ENCODE data around the gene PROK1. TPM values are rescaled to one million over a fixed set of nuclear protein-coding genes. Genes with fewer than 3 reads are reported as not detected.
A peak's percentile ranks its signal among the peaks of the same experiment; 100 is the strongest.

The PROK1 gene
- total and polyA plus RNA-seq, 2 of the 13 experiments (the other 11 are each of a cell fraction or from before 2014, with no cell fraction given), result 0.07 TPM; not detected in 1

DNA sequence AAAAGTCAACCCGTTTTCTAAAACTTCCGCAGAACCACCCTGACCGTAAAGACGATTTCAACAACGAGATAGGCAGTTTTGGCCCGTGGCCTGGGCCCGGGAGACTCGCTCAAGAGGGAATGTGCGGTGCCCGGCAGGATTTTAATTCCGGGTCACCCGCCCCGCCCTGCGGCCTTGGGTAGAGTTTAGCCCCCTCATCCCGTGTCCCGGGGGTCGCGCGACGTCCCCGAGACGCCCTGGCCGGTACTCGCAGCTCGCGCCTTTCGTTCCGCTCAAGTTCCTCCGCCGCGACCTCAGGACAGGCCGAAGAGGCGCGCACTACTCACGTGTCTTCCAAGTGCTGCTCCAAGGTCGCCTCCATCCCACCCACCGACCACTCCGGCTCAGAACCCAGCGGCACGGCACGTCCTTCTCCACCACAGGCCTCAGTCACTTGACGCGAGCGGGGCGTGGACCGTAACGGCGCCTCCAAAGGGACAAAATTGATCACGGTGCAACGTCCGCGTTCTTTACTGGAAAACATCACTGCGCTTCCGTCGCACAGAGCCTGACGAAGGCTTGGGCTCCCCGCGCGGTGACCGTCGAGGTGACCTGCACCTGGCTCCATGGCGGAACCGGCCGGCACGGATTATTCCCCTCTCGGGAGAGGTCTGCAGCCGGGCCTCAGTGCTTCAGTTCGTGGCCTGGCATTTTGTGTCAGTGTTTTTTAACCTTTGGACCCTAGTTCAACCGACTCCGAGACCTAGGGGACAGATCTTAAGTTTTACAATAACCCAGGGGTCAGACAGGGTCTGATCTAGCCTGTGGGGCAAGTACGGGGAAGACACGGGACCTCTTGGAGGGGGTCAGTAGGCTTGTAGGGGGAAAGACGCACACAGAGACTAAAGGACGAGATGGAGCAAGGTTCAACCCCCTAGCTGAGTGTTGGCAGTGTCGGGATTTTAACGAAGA lies 43.4 kb upstream of the PROK1 start, which contains the start of gene LAMTOR5 (continued):
- TF ChIP-seq MEIS2 (CRISPR knock-in tag; IDR thresholded peaks at IDR 0.05) (no peak), TCF12 (IDR thresholded peaks at IDR 0.05) (no peak), TCF12 (CRISPR knock-in tag; IDR thresholded peaks at IDR 0.05) (no peak), TCF7 (IDR thresholded peaks at IDR 0.05; ENCODE audit: low read depth) (no peak), GABPB1 (CRISPR knock-in tag; IDR thresholded peaks at IDR 0.05) (peak; percentile 97), EP300 (IDR thresholded peaks at IDR 0.05; ENCODE audit: low read depth in 2 of 2, low read length in 2 of 2) (peak in 1 of 2 experiments; percentile 12; a peak in 1 of 4 replicates), EP300 (CRISPR knock-in tag; IDR thresholded peaks at IDR 0.05; ENCODE audit: borderline replicate concordance) (no peak), ETV5 (CRISPR knock-in tag; IDR thresholded peaks at IDR 0.05; ENCODE audit: borderline replicate concordance) (peak; percentile 89), ZBTB21 (CRISPR knock-in tag; IDR thresholded peaks at IDR 0.05) (peak; percentile 52; the same call in 1 of the 2 replicates), POLR2AphosphoS5 (IDR thresholded peaks at IDR 0.05; ENCODE audit: low read depth, low read length) (peak; percentile 94), U2AF1 (optimal IDR thresholded peaks at IDR 0.05; ENCODE audit: low read depth, low read length) (no peak), ARNT2 (CRISPR knock-in tag; IDR thresholded peaks at IDR 0.05; ENCODE audit: low read depth) (peak; percentile 93), ARHGAP35 (CRISPR knock-in tag; IDR thresholded peaks at IDR 0.05; ENCODE audit: borderline replicate concordance) (peak; percentile 63), GLI4 (CRISPR knock-in tag; IDR thresholded peaks at IDR 0.05; ENCODE audit: borderline replicate concordance) (no peak; the same call in 1 of the 2 replicates), ZNF530 (CRISPR knock-in tag; IDR thresholded peaks at IDR 0.05; ENCODE audit: low read depth) (peak; percentile 88; the same call in 1 of the 2 replicates), SIX4 (CRISPR knock-in tag; IDR thresholded peaks at IDR 0.05) (peak; percentile 39; the same call in 1 of the 2 replicates), ZNF20 (CRISPR knock-in tag; IDR thresholded peaks at IDR 0.05) (no peak), ZNF121 (CRISPR knock-in tag; IDR thresholded peaks at IDR 0.05) (peak; percentile 72), SCMH1 (CRISPR knock-in tag; IDR thresholded peaks at IDR 0.05; ENCODE audit: borderline replicate concordance) (no peak), ZNF543 (CRISPR knock-in tag; IDR thresholded peaks at IDR 0.05) (peak; percentile 91), ZNF331 (CRISPR knock-in tag; IDR thresholded peaks at IDR 0.05) (peak; percentile 85), SIN3B (IDR thresholded peaks at IDR 0.05; ENCODE audit: low read length) (peak; percentile 75; the same call in 1 of the 2 replicates), ZNF577 (CRISPR knock-in tag; IDR thresholded peaks at IDR 0.05; ENCODE audit: borderline replicate concordance, low read depth) (peak; percentile 76; the same call in 1 of the 2 replicates)
- TF ChIP-seq, protein P1, sequence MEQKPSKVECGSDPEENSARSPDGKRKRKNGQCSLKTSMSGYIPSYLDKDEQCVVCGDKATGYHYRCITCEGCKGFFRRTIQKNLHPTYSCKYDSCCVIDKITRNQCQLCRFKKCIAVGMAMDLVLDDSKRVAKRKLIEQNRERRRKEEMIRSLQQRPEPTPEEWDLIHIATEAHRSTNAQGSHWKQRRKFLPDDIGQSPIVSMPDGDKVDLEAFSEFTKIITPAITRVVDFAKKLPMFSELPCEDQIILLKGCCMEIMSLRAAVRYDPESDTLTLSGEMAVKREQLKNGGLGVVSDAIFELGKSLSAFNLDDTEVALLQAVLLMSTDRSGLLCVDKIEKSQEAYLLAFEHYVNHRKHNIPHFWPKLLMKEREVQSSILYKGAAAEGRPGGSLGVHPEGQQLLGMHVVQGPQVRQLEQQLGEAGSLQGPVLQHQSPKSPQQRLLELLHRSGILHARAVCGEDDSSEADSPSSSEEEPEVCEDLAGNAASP (CRISPR knock-in tag; IDR thresholded peaks at IDR 0.05; ENCODE audit: borderline replicate concordance), result peak; percentile 69
